AG09309 (cell line): ENCODE measurements around the gene CALML3.

Experiments used
- DNase-seq: peaks from one replicate; pipeline ENCODE4 v3.0.0-alpha.2; 2010; ENCODE audit warnings: low read depth
- H3K4me3 ChIP-seq: 2 replicates; pipeline ENCODE4 v1.5.1; 2011; ENCODE audit warnings: mild to moderate bottlenecking, low read depth, low read length, moderate library complexity; ENCODE audit not compliant: control insufficient read depth
- TF ChIP-seq, protein P1 (sequence below): IDR thresholded peaks from 2 replicates; pipeline ENCODE4 v1.5.1; 2011; ENCODE audit warnings: mild to moderate bottlenecking, low read depth, low read length, inconsistent platforms; ENCODE audit not compliant: insufficient read depth, control insufficient read depth; ENCODE audit errors: missing control alignments

Gene CALML3

GRCh38 chr10:5552376-5553321, 27.9 kb downstream of the CALML3 start:
- TF ChIP-seq, protein P1, sequence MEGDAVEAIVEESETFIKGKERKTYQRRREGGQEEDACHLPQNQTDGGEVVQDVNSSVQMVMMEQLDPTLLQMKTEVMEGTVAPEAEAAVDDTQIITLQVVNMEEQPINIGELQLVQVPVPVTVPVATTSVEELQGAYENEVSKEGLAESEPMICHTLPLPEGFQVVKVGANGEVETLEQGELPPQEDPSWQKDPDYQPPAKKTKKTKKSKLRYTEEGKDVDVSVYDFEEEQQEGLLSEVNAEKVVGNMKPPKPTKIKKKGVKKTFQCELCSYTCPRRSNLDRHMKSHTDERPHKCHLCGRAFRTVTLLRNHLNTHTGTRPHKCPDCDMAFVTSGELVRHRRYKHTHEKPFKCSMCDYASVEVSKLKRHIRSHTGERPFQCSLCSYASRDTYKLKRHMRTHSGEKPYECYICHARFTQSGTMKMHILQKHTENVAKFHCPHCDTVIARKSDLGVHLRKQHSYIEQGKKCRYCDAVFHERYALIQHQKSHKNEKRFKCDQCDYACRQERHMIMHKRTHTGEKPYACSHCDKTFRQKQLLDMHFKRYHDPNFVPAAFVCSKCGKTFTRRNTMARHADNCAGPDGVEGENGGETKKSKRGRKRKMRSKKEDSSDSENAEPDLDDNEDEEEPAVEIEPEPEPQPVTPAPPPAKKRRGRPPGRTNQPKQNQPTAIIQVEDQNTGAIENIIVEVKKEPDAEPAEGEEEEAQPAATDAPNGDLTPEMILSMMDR, result no peak
- H3K4me3 ChIP-seq, result no peak overlapping the region
- DNase-seq, result no peak

GRCh38 chr10:5553400-5554170, 28.8 kb downstream of the CALML3 start:
- no peak for DNase-seq
- TF ChIP-seq, protein P1, result no peak
- no peak overlapping the region for H3K4me3 ChIP-seq

DNA sequence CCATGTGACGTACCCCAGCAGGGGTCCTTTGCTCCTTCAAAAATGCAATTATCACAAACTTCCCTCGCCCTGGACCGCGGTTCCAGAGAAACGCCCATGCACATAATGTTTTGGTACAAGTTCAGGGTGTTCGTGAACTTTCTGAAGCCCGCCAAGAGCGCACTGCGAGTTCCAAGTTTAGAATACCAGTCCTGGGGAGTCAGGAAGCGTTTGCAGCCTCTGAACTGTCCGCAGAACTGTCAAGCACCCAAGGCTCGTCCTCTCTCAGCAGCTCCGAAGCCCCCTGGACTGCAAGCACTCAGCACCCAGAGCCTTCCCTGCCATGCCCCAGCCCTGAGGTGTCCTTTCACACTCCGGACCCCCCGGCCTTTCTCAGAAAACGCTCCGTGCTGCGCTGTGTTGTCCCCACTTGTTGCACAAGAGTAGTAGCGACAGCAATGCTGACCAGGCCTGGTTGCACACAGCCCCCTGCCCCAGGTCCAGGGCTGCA, 30.3 kb downstream of the CALML3 start:
- DNase-seq, result no peak
- TF ChIP-seq, protein P1, result no peak
- no peak overlapping the region for H3K4me3 ChIP-seq

GRCh38 chr10:5555881-5556280, 31.1 kb downstream of the CALML3 start:
- no peak for DNase-seq
- H3K4me3 ChIP-seq, result no peak overlapping the region
- TF ChIP-seq, protein P1, result no peak

DNA sequence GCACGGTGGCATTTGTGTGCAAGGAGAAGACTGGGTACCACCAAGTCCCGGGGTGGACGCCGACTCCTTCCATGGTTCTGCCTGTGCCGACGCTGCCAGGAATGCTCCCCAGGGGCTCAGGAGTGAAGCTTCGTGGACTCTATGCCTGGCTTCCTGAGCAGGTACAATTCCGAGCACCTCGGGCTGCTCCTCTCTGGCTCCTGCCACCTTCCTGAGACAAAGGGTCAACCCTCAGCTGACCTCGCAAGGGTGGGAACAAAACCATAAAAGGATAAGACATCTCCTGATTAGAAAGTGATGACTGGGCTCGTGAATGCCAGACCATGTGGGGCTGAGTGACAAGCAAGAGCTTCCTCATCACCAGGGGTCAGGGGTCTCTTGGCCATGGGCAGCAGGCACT, 31.8 kb downstream of the CALML3 start:
- TF ChIP-seq, protein P1, result no peak
- H3K4me3 ChIP-seq, result no peak overlapping the region
- DNase-seq, result no peak

- TF ChIP-seq, protein P1, result no peak
- no peak for DNase-seq
- no peak overlapping the region for H3K4me3 ChIP-seq
Observed at GRCh38 chr10:5557040-5557721, 32.4 kb downstream of the CALML3 start.
